G401.6 (cell line): ENCODE data around the gene ST6GAL1.
"Not testable (repeated sequence)": the region's sequence is repeated elsewhere in the genome, so short reads cannot be mapped to it uniquely, and the experiment has no call there.

Experiments
- FAIRE-seq: peaks from 2 replicates; lab custom pipeline; 2012; peaks lifted over from hg19 to GRCh38; lab: Jason Lieb, UNC

The ST6GAL1 gene

DNA sequence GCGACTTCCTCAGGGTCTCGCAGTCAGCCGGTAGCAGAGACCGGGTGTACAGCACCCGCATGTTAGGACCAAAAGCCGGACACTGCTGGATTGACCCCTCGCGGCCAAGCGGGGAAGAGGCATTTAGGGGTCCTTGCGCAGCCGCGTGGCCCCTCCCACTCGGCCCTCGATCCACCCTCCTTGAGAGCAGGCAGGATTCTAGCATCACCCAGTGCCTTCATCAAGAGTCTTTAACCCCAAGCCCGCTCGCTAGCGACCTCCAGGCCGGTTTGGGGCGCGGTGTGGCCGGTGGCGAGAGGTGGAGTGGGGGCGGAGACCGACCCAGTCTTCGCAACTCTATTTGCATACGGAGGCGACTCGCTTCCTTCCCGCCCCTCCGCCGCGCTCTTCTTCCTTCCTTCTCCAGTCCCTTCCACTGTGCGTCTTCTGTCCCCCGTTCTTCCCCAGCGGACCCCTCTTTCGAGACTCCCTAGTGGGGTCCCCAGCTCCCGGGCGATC is at the start of gene ST6GAL1:
TSS of gene ST6GAL1 (plus strand) at position 384 of the 498 bp plus-strand sequence. CDS start 112,178 bp downstream, outside the sequence.
- no peak for FAIRE-seq

- no peak for FAIRE-seq
These were observed 48.2 kb upstream of the ST6GAL1 start for GRCh38 chr3:186882150-186882524.

- FAIRE-seq: no peak
These were observed 47.2 kb upstream of the ST6GAL1 start for GRCh38 chr3:186882881-186883685.

DNA sequence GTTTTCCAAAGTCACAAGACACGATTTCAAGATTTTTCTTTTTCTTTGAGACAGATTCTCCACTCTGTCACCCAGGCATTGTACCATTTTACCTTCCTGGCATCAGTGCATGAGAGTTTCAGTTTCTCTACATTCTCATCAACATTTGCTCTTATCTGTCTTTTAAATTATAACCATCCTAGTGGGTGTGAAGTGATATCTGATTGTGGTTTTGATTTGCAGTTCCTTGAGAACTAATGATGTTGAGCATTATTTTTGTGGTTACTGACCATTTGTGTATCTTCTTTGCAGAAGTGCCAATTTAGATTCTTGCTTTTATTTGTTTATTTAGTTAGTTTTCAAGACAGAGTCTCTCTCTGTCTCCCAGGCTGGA is 46.7 kb upstream of the ST6GAL1 start:
- FAIRE-seq: no peak

- FAIRE-seq: not testable (repeated sequence)
These were observed 45.5 kb upstream of the ST6GAL1 start for GRCh38 chr3:186884868-186885267.

- FAIRE-seq: no peak
These were observed 43.9 kb upstream of the ST6GAL1 start for GRCh38 chr3:186886202-186886981.

DNA sequence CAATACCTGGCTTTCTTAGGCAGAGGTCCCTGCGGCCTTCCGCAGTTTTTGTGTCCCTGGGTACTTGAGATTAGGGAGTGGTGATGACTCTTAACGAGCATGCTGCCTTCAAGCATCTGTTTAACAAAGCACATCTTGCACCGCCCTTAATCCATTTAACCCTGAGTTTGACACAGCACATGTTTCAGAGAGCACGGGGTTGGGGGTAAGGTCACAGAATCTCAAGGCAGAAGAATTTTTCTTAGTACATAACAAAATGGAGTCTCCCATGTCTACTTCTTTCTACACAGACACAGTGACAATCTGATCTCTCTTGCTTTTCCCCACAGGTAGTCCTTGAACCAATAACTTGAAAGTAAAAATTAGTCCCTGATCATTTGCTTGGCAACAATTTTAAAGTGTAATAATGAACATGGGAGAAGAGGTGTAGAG is 42.8 kb upstream of the ST6GAL1 start:
- not testable (repeated sequence) for FAIRE-seq

DNA sequence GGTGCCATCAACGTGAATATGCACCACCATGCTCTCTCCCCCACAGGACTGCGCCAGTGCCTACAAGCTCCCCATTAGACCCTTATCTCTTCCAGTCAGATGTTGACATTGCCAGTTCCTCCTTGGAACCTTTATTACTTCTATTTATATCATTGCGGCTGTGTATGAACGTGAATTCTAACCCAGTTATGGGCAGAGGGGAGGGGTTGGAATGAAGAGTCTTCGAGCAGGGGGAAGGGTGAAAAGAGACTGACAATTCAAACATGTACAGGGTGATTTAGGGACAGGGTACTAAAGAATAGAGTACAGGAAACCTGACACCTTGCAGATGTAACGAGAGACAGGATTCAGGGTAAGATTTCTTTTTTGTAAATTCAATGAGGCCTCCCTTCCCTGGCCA is 41.8 kb upstream of the ST6GAL1 start:
- FAIRE-seq: no peak

DNA sequence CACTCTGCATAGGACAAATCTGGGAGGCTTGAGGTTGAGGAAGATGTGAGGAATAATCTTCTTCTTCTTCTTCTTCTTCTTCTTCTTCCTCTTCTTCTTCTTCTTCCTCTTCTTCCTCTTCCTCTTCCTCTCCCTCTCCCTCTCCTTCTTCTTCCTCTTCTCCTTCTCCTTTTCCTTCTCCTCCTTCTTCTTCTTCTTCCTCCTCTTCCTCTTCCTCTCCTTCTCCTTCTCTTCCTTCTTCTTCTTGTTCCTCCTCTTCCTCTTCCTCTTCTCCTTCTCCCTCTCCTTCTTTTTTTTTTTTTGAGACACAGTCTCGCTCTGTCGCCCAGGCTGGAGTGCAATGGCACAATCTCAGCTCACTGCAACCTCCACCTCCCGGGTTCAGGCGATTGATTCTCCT is 40.6 kb upstream of the ST6GAL1 start:
- not testable (repeated sequence) for FAIRE-seq

GRCh38 chr3:186890911-186891310 is 39.4 kb upstream of the ST6GAL1 start:
- FAIRE-seq: no peak

DNA sequence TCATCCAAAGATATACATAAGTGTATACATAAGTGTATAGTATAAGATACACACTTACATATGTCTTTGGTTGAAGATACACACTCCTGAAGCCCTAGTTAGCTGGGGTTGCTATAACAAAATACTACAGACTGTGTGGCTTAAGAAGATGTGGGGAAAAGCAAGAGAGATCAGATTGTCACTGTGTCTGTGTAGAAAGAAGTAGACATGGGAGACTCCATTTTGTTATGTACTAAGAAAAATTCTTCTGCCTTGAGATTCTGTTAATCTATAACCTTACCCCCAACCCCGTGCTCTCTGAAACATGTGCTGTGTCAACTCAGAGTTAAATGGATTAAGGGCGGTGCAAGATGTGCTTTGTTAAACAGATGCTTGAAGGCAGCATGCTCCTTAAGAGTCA is 37.3 kb upstream of the ST6GAL1 start:
- not testable (repeated sequence) for FAIRE-seq

DNA sequence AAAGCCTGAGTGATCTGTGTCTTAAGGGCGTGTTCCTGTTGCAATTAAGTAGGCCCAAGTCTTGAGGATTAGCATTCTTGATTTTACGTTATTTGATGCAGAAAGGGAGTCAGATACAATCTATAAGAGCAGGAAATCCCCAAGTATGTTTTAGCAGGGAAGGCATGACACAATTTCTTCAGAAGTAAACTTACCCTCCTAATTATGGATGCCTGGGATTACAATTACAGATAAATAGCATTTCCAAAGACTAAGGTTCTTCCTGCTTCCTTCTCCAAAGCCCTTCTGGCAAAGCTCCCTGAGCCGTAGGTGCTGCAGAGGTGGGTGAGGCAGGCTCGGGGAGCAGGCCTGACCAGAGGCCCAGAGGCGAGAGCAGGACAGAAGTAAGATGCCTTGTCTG is 34.9 kb upstream of the ST6GAL1 start:
- no peak for FAIRE-seq

DNA sequence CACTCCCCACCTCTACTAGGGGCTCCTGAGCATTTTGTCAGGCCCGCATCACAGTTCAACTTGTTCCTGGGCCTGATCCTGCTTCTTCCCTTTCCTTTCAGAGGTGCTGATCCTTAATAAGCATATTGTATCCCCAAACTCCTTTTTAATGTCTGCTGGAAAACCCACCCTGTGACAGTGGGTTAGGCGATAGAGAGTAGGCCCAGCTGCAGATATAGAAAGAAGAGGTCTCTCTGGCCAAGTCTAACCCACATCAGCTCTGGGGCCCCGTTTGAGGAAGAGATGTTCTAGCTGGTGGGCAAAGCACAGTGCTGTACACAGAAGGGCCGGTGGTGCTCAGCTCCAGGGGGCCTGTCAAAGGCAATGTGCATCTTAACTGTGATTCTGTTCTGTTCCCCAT is 34.3 kb upstream of the ST6GAL1 start:
- no peak for FAIRE-seq

- no peak for FAIRE-seq
These were observed 33.5 kb upstream of the ST6GAL1 start for GRCh38 chr3:186896875-186897274.

GRCh38 chr3:186901135-186901734 is 29.1 kb upstream of the ST6GAL1 start:
- no peak for FAIRE-seq

GRCh38 chr3:186902154-186902553 is 28.2 kb upstream of the ST6GAL1 start:
- FAIRE-seq: no peak

DNA sequence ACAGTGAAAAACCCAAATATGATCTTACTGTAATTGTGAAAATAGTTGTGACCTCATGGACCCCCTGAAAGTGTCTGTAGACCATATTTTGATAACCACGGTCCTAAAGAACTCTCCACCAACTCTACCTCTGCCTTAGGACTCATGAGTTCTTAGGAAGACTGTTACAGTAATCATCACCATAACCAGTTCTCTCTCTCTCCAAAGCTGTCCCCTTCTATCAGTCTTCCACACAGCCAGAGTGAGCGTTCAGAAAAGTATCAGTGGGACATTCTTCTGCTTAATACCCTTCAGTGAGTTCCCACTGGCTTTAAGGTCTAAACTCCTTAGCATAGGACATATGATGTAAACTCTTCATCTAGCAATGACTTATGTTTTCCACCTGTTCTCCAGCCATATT is 27.6 kb upstream of the ST6GAL1 start:
- no peak for FAIRE-seq

DNA sequence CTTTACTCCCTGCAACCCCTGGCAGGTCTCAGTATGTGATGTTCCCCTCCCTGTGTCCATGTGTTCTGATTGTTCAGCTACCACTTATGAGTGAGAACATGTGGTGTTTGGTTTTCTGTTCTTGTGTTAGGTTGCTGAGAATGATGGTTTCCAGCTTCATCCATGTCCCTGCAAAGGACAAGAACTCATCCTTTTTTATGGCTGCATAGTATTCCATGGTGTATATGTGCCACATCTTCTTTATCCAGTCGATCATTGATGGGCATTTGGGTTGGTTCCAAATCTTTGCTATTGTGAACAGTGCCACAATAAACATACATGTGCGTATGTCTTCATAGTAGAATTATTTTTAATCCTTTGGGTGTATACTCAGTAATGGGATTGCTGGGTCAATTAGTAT is 26.6 kb upstream of the ST6GAL1 start:
- FAIRE-seq: not testable (repeated sequence)

GRCh38 chr3:186907075-186907474 is 23.3 kb upstream of the ST6GAL1 start:
- not testable (repeated sequence) for FAIRE-seq

- no peak for FAIRE-seq
These were observed 21.1 kb upstream of the ST6GAL1 start for GRCh38 chr3:186909078-186909853.

DNA sequence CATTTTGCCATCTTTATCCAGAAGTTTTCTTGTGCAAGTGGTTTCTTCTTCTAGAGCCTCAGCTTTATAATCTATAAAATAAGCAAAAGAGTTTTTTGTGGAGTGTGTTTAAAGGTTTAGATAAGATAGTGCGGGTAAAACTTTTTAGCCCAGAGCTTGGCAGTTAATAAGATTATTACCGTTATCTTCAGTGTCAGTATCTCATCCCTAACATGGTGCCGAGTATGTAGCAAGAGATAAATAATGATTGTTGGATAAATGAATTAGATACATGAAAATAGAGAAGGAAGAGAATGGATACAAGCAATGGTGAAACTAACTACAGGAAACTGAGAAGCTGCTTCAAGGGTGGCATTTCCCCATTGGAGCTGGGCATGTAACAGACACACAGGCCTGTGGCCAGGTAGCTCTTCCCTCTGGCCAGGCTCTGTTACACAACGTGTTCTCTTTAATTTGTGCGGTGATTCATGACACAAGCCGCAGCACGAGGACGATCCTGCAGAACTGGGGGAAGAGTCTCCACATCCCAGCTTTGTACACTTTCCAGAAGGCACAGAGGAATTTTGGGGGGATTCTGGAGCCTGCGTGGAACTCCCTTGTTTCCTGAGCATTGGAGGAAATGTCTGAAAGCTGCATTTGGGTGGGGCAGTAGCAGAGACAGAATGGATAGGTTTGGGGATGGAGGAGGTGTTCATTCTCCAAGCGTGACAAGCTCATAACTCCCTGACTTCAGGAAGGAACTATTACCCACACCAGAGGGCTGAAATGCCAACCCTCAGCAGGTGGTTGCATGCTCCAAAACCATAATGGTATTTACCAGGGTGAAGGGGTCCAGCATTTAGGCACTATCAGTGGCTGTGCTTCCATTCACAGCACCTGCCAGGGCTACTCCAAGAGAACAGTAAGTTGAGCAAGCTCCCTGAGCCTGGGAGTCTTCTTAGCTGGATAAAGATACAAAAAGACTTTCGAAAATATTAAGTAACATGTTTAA is 14.2 kb upstream of the ST6GAL1 start:
- no peak for FAIRE-seq
